Stimulated activated CD4-positive, alpha-beta T cell treated with anti-CD3 and anti-CD28 coated beads, Interleukin-15, amount 100 ng/mL, for 24 hours (primary cell): ENCODE measurements around the gene CCDC51.
"Not testable (repeated sequence)": the region's sequence is repeated elsewhere in the genome, so short reads cannot be mapped to it uniquely, and the experiment has no call there.

Experiments
- DNase-seq: peaks from one replicate; pipeline ENCODE4 v3.0.0-alpha.2; 2020

The CCDC51 gene, protein sequence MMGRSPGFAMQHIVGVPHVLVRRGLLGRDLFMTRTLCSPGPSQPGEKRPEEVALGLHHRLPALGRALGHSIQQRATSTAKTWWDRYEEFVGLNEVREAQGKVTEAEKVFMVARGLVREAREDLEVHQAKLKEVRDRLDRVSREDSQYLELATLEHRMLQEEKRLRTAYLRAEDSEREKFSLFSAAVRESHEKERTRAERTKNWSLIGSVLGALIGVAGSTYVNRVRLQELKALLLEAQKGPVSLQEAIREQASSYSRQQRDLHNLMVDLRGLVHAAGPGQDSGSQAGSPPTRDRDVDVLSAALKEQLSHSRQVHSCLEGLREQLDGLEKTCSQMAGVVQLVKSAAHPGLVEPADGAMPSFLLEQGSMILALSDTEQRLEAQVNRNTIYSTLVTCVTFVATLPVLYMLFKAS

DNA sequence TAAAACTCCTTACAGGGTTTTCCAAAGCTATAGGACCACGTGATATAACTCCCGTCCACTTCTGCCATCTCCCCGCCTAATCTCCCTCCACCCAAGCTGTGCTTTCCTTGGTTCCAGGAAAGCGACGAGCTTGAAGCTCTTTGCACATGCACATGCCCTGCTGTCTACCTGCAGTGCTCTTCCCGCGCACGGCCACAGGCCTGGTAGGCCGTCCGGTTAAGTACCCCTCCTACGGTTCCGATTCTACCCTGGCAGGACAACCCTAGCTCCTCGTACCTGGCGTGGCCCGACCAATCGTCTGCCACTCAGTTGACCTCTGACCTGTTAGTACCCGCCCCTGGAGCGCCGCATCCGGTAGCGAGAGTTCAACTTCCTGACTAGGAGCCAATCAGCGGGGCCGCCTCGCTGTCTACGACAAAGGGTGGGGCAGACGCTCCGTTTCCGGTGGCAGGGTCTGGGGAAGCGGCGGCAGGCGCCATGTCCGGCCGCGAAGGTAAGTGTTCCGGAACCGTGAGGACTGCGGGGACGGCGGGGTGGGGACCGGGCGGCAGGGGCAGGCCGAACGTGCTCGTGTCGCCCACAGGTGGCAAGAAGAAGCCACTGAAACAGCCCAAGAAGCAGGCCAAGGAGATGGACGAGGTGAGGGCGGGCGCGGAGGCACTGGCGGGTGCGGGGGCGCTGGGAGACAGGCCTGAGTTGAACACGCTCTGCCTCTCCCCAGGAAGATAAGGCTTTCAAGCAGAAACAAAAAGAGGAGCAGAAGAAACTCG, at the start of gene CCDC51, which contains the start of gene TMA7:
Gene CCDC51, minus strand, starts transcription at position 300 of the 770 bp plus-strand sequence. CDS start 4,991 bp downstream, outside the sequence.
Gene TMA7, plus strand, starts transcription at position 438 of the 770 bp plus-strand sequence. Its CDS starts 40 bp downstream, at position 478.
- peak; percentile 99 for DNase-seq

DNA sequence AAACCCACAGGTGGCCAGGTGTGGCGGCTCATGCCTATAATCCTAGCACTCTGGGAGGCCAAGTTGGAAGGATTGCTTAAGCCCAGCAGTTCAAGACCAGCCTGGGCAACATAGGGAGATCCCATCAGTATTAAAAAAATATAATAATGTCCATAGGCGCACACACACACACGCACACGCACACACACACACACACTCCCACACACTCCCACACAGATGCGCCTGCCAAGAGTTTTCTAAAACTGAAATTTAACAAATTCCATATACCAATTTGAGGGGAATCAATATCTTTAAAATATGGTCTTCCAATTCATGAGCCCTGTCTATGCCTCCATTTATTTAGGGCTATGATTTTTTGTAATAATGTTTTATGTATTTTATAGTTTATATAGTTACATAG, 47.0 kb upstream of the CCDC51 start:
- DNase-seq, result no peak

DNA sequence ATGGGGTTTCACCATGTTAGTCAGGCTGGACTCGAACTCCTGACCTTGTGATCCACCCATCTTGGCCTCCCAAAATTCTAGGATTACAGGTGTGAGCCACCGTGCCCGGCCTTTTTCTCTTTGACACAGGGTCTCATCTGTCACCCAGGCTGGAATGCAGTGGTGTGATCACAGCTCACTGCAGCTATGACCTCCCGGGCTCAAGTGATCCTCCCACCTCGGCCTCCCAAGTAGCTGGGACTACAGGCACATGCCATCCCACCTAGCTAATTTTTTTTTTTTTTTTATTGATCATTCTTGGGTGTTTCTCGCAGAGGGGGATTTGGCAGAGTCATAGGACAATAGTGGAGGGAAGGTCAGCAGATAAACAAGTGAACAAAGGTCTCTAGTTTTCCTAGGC, 42.9 kb upstream of the CCDC51 start:
- not testable (repeated sequence) for DNase-seq

DNA sequence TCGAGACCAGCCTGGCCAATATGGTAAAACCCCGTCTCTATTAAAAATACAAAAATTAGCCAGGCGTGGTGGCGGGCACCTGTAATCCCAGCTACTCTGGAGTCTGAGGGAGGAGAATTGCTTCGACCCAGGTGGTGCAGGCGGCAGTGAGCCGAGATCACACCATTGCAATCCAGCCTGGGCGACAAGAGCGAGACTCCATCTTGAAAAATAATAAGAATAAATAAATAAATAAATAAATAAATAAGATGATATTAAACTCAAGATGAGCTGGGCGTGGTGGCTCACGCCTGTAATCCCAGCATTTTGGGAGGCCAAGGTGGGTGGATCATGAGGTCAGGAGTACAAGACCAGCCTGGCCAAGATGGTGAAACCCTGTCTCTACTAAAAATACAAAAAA, 41.0 kb upstream of the CCDC51 start:
- DNase-seq, result not testable (repeated sequence)

DNA sequence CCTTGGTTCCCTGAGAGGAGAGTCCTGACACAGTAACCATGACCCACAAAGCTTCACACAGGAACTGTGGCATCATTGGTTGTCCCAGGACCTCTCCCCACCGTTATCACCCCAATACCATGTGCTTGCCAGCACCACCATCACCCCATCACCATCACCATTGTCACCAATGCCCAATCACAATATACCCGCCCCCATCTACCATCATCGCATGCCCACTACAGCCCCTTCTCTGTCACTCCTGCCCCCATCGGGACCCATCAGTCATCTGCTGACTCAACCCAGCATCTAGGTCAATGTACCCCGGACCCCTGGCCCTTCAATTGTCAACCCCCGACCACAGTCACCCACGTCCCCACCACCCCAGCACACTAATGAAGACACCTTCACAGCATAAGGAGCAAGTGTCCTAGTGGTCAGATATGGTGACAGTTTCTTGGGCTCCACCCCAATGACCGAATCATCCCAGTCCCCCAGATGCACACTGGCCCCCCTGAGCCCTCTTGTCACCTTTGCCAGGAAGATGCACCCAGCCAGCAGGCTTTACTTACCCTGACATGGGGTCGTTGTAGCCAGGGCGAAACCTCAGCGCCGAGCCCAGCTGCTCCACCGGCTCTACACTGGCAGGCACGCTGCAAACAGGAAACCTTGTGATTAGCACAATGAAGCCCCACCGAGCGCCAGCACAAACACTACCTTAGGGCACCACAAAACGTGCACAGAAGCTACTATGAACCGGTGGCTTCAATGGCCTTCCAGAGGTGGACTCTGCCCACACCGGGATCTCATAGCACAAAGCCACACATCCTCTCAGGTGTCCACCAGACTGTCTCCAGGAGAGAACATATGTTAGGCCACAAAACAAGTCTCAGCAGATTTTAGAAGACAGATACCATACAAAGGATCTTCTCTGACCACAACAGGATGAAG, 39.0 kb upstream of the CCDC51 start:
- DNase-seq, result peak; percentile 52

DNA sequence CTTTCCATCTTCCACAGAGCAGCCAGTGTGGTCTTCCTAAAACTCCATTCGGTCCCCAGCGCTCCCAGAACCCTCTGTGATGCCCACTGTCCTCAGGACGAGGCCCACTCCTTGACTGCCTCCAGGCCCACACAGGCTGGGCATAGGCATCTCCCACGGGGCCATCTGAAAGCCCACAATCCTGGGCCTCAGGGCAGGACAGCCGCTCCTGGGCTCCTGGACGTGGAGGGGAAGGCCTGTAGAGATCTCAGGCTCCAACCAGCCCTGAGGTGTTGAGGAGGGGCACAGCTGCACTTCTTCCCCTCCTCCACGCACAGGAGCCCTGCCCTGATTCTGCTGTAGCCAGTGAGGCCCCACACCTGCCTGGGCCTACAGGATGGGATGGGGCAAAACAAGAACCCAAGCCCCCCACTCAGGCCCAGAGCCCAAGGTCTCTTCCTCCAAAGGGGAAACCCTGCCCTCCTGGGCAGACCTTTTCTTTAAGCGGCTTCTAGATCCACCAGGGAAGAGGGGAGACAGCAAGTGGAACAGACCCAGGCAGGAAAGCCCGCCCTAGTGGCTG, 38.1 kb upstream of the CCDC51 start:
- no peak for DNase-seq

DNA sequence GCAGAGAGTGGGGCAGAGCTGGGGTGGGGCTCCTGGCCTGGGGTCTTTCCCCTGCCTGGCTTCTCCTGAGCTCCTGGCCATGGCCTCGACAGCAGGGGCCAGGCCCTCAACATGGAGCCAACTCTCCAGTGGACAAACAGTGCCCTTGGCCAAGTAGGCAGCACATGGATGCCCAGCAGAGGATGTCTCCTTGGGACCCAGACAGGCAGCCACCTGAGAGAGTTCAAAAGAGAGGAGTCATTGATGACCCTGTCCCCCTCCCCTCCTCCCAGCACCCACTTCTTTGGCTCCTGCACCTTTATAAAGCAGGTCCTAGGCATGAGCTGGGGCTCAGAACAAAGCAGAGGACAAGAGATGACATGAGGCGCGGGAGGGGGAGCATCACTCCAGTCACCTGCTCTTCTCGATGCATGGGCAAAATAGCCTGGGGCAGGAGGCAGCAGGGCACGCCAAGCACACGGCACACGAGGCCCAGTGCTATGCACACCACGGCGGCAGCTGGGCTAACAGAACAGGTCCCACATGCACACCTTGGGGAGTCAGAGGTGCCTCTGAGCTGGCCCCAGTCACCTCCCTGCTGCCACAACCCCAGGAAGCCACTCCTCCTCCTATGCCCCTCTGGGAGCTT, 36.6 kb upstream of the CCDC51 start:
- DNase-seq, result no peak

DNA sequence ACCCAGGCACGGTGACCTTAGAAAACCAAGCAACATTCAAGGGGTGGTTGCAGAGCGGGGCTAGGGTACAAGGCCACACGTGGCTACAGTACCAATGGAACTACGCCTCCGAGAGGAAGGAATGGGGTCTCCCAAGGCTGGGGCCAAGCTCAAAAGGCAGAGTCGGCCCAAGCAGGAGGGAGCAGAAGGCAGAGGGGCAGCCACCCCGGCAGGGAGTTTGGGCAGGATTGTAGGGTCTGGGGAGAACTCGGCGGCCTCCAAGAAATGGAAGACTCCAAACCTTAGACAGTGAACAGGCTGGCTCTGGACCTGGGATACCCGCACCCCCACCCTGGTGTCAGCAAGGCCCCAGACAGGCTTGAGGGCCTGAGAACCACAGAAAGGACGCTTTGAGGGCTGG, 35.3 kb upstream of the CCDC51 start:
- no peak for DNase-seq

DNA sequence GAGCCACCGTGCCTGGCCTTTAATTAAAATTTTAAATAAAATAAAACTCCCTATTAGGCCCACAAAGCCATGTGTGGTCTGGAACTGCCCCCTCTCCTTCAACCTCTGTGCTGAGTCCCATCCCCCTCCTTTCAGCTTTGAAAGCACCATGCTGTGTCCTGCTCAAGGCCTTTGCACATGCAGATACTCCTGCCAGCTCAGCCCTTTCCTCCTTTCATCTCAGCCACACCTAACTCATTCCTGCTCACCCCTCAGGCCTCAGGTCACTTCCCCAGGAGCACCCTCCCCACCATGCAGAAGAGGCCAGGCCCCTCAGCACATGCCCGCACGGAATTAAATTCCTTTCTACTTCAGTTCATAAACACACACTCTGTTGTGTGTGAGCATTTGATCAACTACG, 34.7 kb upstream of the CCDC51 start:
- DNase-seq, result no peak

DNA sequence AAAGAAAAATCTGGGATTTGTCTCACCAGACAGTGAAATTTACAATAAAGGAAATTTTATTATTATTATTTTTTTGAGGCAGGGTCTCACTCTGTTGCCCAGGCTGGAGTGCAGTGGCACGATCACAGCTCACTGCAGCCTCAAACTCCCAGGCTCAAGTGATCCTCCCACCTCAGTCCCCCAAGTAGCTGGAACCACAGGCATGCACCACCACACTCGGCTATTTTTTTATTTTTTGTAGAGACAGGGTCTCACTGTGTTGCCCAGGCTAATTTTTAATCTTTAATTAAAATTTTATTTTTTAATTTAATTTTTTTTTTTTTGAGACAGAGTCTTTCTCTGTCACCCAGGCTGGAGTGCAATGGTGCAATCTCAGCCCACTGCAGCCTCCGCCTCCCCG, 34.1 kb upstream of the CCDC51 start:
- DNase-seq, result not testable (repeated sequence)

DNA sequence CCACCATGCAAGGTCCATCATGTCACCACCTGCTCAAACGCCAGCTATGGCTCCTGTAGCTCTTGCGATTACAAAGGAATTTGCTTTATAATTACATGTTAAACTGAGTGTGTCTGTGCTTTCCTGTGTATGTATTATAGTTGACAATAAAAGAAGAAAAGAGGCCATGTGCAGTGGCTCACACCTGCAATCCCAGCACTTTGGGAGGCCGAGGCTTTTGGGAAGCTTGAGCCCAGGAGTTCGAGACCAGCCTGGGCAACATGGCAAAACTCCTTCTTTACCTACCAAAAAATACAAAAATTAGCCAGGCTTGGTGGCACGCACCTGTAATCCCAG, 33.7 kb upstream of the CCDC51 start:
- no peak for DNase-seq

DNA sequence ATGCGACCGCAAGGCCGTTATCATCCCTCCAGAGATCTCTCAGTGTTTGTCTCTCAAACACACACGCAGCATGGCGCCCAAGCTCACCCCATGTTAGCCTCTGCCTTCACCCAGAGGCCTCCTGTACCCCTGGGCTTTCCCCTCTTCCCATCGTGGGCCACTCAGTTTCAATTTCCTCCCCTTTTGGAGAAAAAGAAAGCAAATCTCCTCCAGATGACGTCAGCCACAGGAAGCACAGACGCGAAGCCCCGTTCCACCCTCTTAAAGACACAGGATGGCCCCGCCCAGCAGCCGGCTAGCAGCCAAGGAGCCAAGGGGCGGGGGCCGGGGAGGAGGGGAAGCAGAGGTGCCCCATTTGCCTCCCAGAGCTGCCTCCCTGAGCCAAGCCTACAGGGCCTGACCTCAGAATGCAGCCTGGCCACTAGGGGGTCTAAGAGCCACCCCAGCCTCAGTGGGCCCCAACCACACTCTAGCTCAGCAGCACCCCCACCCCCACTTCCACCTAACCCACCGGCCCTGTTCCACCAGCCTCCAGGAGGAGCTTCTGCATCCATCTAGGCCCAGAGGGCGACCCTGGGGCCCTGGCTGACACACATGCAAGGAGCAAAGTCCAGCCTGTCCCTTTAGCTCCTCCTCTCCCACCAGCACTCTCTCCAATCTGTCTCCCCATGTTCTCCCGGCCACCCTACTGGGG, 33.2 kb upstream of the CCDC51 start:
- DNase-seq, result peak; percentile 98

DNA sequence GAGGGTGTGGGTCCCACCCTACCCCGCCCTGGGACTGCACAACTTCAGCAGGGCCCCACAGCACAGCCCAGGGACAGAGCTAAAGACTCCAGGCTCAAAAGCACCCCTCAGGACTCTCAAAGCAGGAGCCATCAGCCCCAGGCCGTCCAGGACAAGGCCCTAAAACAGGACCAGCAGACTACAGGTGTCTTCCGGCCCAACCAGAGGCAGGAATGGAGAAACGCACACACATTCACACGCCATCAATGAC, 32.7 kb upstream of the CCDC51 start:
- DNase-seq, result no peak

DNA sequence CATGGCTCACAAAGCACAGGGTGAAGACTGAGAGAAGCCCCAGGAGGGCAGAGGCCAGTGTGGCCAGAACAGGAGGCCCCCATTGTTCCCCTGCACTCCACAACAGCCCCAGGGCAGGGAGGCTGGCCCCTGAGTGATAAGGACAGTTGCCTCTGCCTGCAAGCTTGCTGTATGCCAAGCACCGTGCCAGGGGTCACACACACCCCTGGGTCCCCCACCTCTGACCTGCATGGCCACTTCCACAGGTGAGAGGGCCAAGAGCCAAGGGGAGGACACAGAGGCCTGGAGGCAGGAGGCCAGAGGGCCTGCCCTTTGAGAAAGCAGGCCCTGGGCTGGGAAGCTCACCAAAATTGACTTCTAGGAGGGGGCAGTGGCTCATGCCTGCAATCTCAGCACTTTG, 30.4 kb upstream of the CCDC51 start:
- DNase-seq, result no peak

DNA sequence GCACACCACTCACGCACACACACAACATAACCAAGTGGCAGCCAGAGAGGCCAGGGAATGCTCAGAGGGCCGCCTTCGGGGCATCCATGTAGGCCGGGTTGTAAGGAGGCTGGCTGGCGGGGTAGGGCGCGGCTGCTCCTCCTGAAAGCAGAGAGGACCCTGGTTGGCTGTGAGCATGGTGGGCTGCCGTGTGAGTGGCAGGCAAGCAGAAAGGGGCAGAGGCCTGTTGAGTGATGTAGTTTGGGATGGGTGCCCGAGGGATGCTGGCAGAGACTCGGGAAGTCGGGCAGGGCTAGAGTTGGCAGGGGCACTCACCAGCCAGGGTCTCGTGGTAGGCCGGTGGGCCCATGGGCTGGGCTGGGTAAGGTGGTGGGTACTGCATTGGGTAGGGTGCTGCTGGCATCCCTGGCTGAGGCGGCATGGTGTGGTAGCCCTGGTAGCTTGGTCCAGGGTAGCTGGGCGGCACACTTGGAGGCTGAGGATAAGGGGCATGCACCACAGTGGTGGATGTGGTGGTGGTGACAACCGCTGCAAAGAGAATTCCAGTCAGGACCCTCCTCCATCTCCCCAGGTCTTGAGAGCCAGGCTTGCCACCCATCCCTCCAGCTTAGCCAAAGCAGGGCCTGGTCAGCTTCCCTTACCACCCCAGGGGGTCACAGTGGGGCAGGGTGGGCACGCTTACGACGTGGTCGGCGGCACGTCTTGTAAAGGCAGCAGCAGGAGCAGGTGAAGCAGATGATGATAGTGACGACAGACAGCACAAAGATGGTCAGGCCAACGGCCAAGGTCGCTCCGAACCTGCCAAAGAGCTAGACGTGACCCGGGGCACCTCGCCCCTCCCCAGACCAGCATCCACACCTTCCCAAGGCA, 29.4 kb upstream of the CCDC51 start:
- no peak for DNase-seq

DNA sequence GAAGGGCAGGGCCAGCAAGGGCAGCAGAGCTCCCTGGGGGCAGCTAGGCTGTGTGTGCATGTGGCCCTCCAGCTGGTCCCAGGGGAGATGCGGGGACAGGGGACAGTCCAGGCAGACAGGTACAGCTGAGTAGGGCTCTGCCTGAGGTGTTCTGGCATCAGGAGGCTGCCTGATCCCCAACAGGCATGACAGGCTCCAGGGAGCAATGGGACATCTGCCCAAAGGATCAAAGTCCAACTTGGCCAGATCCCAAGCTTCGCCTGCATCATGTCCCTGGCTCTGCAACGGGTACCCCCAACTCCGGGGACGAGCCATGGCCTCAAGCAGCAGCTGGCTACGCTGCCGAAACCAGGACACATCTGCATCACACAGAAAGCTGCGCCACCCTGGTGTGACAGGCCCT, 28.4 kb upstream of the CCDC51 start:
- no peak for DNase-seq

DNA sequence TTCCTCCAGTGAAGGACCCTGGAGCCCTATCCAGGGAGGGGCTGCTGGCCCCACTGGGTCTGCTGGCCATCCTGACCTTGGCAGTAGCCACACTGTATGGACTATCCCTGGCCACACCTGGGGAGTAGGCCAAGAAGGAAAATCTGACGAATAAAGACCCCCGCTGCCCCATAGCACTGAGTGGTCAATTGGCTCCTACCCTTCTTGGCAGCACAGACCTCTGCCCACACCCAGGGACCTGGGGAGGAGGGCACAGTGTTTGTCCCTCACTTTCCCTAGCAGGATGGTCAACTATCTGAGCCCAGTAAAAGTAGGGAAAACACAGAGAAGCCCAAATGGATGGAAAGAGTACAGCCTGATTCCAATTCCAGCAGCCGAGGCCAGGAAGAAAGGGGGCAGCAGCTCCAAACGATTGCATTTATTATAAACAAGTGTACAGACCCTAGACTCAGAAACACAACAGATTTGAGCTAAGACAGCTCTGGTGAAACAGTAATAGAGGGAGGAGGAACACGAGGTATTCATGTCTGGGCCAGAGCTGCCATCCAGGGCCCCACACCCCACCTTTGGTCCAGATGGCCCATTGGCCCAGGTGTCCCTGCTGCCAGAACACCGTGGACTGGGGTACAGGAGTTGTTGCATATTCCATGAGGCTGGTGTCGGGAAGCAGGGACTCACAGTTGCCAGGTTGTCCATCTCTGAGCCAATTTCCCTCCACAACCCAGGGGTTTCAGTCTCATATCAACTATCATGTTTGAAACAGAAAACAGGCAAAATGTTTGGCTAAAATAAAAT, 27.8 kb upstream of the CCDC51 start:
- DNase-seq, result no peak

DNA sequence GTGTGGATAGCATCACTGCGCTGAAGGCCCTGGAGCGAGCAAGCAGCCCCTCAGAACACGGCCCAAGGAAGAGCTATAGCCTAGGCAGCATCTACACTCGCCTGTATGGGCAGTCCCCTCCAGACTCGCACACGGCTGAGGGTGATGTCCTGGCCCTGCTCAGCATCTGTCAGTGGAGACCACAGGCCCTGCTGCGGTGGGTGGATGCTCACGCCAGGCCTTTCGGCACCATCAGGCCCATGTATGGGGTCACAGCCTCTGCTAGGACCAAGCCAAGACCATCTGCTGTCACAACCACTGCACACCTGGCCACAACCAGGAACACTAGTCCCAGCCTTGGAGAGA, 27.2 kb upstream of the CCDC51 start:
- DNase-seq, result no peak

DNA sequence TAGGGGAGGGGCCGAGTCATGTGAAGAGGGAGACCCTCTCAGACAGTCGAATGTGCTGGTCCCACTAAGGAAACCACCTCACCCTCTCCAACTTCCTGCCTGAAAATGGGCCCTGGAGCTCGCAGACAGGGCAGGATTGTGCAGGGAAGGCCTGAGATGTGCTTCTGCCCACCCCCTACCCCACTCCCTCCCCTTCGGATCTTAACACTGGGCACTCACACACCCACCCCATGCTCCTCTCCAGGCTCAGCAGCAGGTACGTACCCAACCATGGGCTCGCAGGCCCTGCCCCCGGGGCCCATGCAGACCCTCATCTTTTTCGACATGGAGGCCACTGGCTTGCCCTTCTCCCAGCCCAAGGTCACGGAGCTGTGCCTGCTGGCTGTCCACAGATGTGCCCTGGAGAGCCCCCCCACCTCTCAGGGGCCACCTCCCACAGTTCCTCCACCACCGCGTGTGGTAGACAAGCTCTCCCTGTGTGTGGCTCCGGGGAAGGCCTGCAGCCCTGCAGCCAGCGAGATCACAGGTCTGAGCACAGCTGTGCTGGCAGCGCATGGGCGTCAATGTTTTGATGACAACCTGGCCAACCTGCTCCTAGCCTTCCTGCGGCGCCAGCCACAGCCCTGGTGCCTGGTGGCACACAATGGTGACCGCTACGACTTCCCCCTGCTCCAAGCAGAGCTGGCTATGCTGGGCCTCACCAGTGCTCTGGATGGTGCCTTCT, 26.6 kb upstream of the CCDC51 start:
- peak; percentile 55 for DNase-seq
